ENCODE results near the gene TBC1D2.

TBC1D2 gene

GRCh38 chr9:98302150-98302549 lies 46.7 kb upstream of the TBC1D2 start:
- Histone ChIP-seq H3K36me3 (no peaks in the 10 kb centered on the region), H3K4me1 (no peaks in the 10 kb centered on the region), H3K4me3 (no peak overlapping the region), H3K9me3 (no peaks in the 10 kb centered on the region), H3K27ac (no peak overlapping the region), H3K27me3 (no peaks in the 10 kb centered on the region)
- TF ChIP-seq, protein P1, sequence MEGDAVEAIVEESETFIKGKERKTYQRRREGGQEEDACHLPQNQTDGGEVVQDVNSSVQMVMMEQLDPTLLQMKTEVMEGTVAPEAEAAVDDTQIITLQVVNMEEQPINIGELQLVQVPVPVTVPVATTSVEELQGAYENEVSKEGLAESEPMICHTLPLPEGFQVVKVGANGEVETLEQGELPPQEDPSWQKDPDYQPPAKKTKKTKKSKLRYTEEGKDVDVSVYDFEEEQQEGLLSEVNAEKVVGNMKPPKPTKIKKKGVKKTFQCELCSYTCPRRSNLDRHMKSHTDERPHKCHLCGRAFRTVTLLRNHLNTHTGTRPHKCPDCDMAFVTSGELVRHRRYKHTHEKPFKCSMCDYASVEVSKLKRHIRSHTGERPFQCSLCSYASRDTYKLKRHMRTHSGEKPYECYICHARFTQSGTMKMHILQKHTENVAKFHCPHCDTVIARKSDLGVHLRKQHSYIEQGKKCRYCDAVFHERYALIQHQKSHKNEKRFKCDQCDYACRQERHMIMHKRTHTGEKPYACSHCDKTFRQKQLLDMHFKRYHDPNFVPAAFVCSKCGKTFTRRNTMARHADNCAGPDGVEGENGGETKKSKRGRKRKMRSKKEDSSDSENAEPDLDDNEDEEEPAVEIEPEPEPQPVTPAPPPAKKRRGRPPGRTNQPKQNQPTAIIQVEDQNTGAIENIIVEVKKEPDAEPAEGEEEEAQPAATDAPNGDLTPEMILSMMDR (IDR thresholded peaks at IDR 0.05): no peak
- no peak for DNase-seq
- intact Hi-C loops (cut with DNase I; ENCODE audit: low total_unique reads): no loop called here

DNA sequence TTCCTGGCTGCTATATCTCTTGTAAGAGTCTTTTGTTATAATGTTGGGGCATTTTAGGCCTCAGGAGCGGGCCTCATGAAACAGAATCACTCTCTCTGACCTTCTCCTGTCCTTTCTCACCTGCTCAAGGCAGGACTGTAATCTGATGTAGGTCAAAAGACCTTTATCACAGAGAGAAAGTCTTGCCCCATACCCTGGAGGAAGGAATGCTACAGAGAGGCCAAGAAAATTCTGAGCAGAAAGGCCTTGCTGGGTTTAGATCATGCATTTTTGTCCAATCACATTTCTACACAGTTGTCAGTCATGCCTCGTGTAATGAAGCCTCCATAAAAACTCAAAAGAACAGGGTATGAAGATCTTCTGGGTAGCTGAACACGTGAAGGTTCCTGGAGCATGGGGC lies 45.2 kb upstream of the TBC1D2 start:
- intact Hi-C loops (cut with DNase I; ENCODE audit: low total_unique reads): no loop called here
- Histone ChIP-seq H3K27ac (no peak overlapping the region), H3K27me3 (no peaks in the 10 kb centered on the region), H3K9me3 (no peaks in the 10 kb centered on the region), H3K36me3 (no peaks in the 10 kb centered on the region), H3K4me3 (no peak overlapping the region), H3K4me1 (no peaks in the 10 kb centered on the region)
- DNase-seq: peak in 1 of 2 donors; percentile 15
- TF ChIP-seq, protein P1 (IDR thresholded peaks at IDR 0.05): no peak

DNA sequence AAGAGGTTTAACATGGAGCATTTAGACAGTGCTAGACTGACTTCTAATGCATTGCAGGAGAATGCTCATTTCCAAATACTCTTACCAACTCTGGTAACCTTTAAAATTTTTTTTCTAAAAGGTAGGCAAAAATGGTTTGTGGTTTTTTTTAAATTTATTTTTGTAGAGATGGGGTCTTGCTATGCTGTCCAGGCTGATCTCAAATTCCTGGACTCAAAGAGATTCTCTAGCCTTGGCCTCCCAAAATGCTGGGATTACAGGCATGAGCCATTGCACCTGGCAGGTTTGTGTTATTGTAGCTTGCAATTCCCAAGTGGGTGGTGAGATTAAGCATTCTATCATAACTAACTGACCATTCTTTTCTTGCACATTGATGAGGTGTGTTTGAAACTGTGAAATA lies 43.0 kb upstream of the TBC1D2 start:
- intact Hi-C loops (cut with DNase I; ENCODE audit: low total_unique reads): no loop called here
- no peaks in the 10 kb centered on the region for H3K4me1 ChIP-seq
- H3K4me3 ChIP-seq: no peak overlapping the region
- H3K27ac ChIP-seq: no peak overlapping the region
- H3K36me3 ChIP-seq: no peaks in the 10 kb centered on the region
- peaks cover 0 to 4% of the 10 kb centered on the region in 2 donors for H3K27me3 ChIP-seq
- DNase-seq: no peak
- TF ChIP-seq, protein P1 (IDR thresholded peaks at IDR 0.05): no peak
- H3K9me3 ChIP-seq: no peaks in the 10 kb centered on the region

DNA sequence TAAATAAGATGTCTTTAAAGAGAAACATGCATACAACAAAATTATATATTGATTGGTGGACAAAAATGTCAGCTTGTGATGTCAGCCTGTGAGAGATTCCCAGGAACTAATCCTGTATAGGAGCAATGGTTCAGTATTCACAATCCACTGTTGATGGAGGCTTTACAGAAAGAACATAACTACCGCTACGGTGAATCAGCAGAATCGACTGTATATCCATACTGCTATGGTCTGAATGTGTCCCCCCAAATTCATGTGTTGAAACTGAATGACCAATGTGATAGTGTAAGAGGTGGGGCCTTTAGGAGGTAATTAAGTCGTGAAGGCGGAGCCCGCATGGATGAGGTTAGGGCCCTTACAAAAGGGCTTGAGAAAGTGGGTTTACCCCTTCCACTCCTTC lies 40.4 kb upstream of the TBC1D2 start:
- Histone ChIP-seq H3K27ac (no peak overlapping the region), H3K4me1 (no peaks in the 10 kb centered on the region), H3K9me3 (no peaks in the 10 kb centered on the region), H3K36me3 (no peaks in the 10 kb centered on the region), H3K27me3 (peaks cover 0 to 4% of the 10 kb centered on the region in 2 donors), H3K4me3 (no peak overlapping the region)
- TF ChIP-seq, protein P1 (IDR thresholded peaks at IDR 0.05): no peak
- intact Hi-C loops (cut with DNase I; ENCODE audit: low total_unique reads): no loop called here
- no peak for DNase-seq

- Histone ChIP-seq H3K9me3 (no peaks in the 10 kb centered on the region), H3K27me3 (peaks cover 0 to 4% of the 10 kb centered on the region in 2 donors), H3K4me1 (no peaks in the 10 kb centered on the region), H3K36me3 (no peaks in the 10 kb centered on the region), H3K27ac (no peak overlapping the region), H3K4me3 (no peak overlapping the region)
- intact Hi-C loops (cut with DNase I; ENCODE audit: low total_unique reads): no loop called here
- TF ChIP-seq, protein P1 (IDR thresholded peaks at IDR 0.05): no peak
- DNase-seq: no peak
Observed at GRCh38 chr9:98291820-98292219, 36.4 kb upstream of the TBC1D2 start.

DNA sequence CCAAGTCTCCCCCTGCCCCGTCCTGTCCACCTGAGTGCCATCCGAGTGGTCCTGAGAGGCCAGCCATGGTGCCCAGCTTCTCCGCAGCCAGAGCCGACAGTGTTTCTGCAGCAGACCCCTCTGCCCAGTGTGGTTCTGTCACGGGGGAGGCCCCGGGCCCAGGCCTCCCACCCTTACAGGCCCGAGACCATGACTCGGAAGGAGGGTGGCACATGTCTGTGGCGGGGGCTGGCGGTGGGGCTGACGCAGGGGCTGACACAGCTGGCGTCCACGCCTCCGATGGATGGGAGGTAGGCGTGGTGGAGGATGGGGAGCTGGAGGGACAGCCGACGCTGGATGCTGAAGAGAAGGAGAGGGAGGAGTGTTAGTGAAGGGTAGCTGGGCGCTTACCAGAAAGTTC lies 35.0 kb upstream of the TBC1D2 start:
- Histone ChIP-seq H3K9me3 (no peaks in the 10 kb centered on the region), H3K4me3 (no peak overlapping the region), H3K4me1 (no peaks in the 10 kb centered on the region), H3K27me3 (peaks cover 0 to 8% of the 10 kb centered on the region in 2 donors), H3K36me3 (no peaks in the 10 kb centered on the region), H3K27ac (no peak overlapping the region)
- intact Hi-C loops (cut with DNase I; ENCODE audit: low total_unique reads): no loop called here
- no peak for DNase-seq
- TF ChIP-seq, protein P1 (IDR thresholded peaks at IDR 0.05): no peak
